HEK293T (cell line): ENCODE data around the gene CIAPIN1.

Experiments
- ARNT ChIP-seq: fragments of 450-650 bp; IDR thresholded peaks from 2 replicates; pipeline ENCODE4 v1.6.1; 2017; ENCODE audit warnings: mild to moderate bottlenecking
- BHLHE40 ChIP-seq: fragments of 450-650 bp; IDR thresholded peaks from 2 replicates; pipeline ENCODE4 v1.6.1; 2016; ENCODE audit warnings: mild to moderate bottlenecking, moderate library complexity, borderline replicate concordance
- CTBP1 ChIP-seq: fragments of 450-650 bp; IDR thresholded peaks from 2 replicates; pipeline ENCODE4 v1.6.1; 2016; ENCODE audit warnings: borderline replicate concordance
- ELF4 ChIP-seq: fragments of 450-650 bp; IDR thresholded peaks from 2 replicates; pipeline ENCODE4 v1.6.1; 2017; ENCODE audit warnings: antibody characterized with exemption
- FOXA1 ChIP-seq: fragments of 450-650 bp; IDR thresholded peaks from 2 replicates; pipeline ENCODE4 v1.6.1; 2016; ENCODE audit warnings: mild to moderate bottlenecking
- FOXK2 ChIP-seq: fragments of 450-650 bp; IDR thresholded peaks from 2 replicates; pipeline ENCODE4 v1.6.1; 2016; ENCODE audit warnings: mild to moderate bottlenecking
- HDGF ChIP-seq: fragments of 450-650 bp; IDR thresholded peaks from 2 replicates; pipeline ENCODE4 v1.6.1; 2017; ENCODE audit warnings: antibody characterized with exemption, borderline replicate concordance
- L3MBTL2 ChIP-seq: fragments of 450-650 bp; conservative IDR thresholded peaks from 2 replicates; pipeline ENCODE4 v1.6.1; 2016; ENCODE audit warnings: mild to moderate bottlenecking
- LEF1 ChIP-seq: fragments of 450-650 bp; IDR thresholded peaks from 2 replicates; pipeline ENCODE4 v1.6.1; 2017; ENCODE audit warnings: mild to moderate bottlenecking, borderline replicate concordance
- NFRKB ChIP-seq: fragments of 450-650 bp; IDR thresholded peaks from 2 replicates; pipeline ENCODE4 v1.6.1; 2016; ENCODE audit warnings: mild to moderate bottlenecking, moderate library complexity
- PKNOX1 ChIP-seq: fragments of 450-650 bp; IDR thresholded peaks from 2 replicates; pipeline ENCODE4 v1.6.1; 2016
- SP1 ChIP-seq: fragments of 450-650 bp; IDR thresholded peaks from 2 replicates; pipeline ENCODE4 v1.6.1; 2017
- SUZ12 ChIP-seq: fragments of 450-650 bp; IDR thresholded peaks from 2 replicates; pipeline ENCODE4 v1.6.1; 2016; ENCODE audit warnings: mild to moderate bottlenecking
- TARDBP ChIP-seq: fragments of 450-650 bp; IDR thresholded peaks from 2 replicates; pipeline ENCODE4 v1.6.1; 2016

- TF ChIP-seq SP1 (no peak), TARDBP (no peak), SUZ12 (no peak), ARNT (no peak), BHLHE40 (no peak), CTBP1 (no peak), FOXK2 (no peak), ELF4 (no peak), FOXA1 (no peak), LEF1 (no peak), PKNOX1 (no peak), L3MBTL2 (no peak), NFRKB (no peak), HDGF (no peak)
Observed at GRCh38 chr16:57386381-57386951, 60.7 kb downstream of the CIAPIN1 start.
